ENCODE measurements around the gene GRM2. TPM values are rescaled to one million over a fixed set of nuclear protein-coding genes. Genes with fewer than 3 reads are reported as not detected.

The GRM2 gene
- total RNA-seq, 4 donors from 2014 or later = 0.04 to 0.57 (median 0.53) TPM; not detected in 1

- WGBS, 2 donors = 63% methylated on average over 3 of the region's 3 CpGs; no CpG with 5 or more reads in 1 of the 2 donors
- intact Hi-C loops (cut with DNase I) = no loop called here
These were observed 14.9 kb upstream of the GRM2 start for GRCh38 chr3:51691949-51692348.

GRCh38 chr3:51692980-51693395, 13.9 kb upstream of the GRM2 start:
- Histone ChIP-seq H3K9me3 (no peaks in the 10 kb centered on the region), H3K4me3 (no peak overlapping the region), H3K4me1 (peaks cover 0 to 5% (median 0%) of the 10 kb centered on the region in 3 donors), H3K36me3 (peaks cover 18 to 100% (median 19%) of the 10 kb centered on the region in 3 donors), H3K27ac (no peak overlapping the region), H3K27me3 (no peaks in the 10 kb centered on the region)
- no peak for TF ChIP-seq CTCF (IDR thresholded peaks at IDR 0.05)
- TF ChIP-seq POLR2A (IDR thresholded peaks at IDR 0.05) = no peak
- no peak for DNase-seq
- intact Hi-C loops (cut with DNase I) = no loop called here
- 81 to 82% methylated on average over 8 of the region's 8 CpGs for WGBS, 2 donors

More at GRCh38 chr3:51691949-51692348, 14.9 kb upstream of the GRM2 start:
- no peaks in the 10 kb centered on the region for H3K9me3 ChIP-seq
- peaks cover 19 to 100% (median 28%) of the 10 kb centered on the region in 3 donors for H3K36me3 ChIP-seq
- no peak for TF ChIP-seq POLR2A (IDR thresholded peaks at IDR 0.05)
- TF ChIP-seq CTCF (IDR thresholded peaks at IDR 0.05) = no peak
- peaks cover 0 to 15% (median 0%) of the 10 kb centered on the region in 3 donors for H3K4me1 ChIP-seq
- no peak overlapping the region for H3K27ac ChIP-seq
- no peaks in the 10 kb centered on the region for H3K27me3 ChIP-seq
- DNase-seq = no peak
- H3K4me3 ChIP-seq = no peak overlapping the region

- WGBS, 2 donors = 80% methylated on average over 1 of the region's 10 CpGs; no CpG with 5 or more reads in 1 of the 2 donors
- DNase-seq = no peak
These were observed 9.9 kb upstream of the GRM2 start for GRCh38 chr3:51696954-51697353.

GRCh38 chr3:51698209-51698608, 8.7 kb upstream of the GRM2 start:
- H3K9me3 ChIP-seq = no peaks in the 10 kb centered on the region
- no peaks in the 10 kb centered on the region for H3K27me3 ChIP-seq
- 87% methylated on average over 6 of the region's 6 CpGs; no CpG with 5 or more reads in 1 of the 2 donors for WGBS, 2 donors
- H3K4me3 ChIP-seq = no peak overlapping the region
- no peak for TF ChIP-seq POLR2A (IDR thresholded peaks at IDR 0.05)
- intact Hi-C loops (cut with DNase I) = no loop called here
- no peaks in the 10 kb centered on the region for H3K4me1 ChIP-seq
- DNase-seq = no peak
- no peak overlapping the region for H3K27ac ChIP-seq
- peaks cover 21 to 100% (median 25%) of the 10 kb centered on the region in 3 donors for H3K36me3 ChIP-seq

More at GRCh38 chr3:51696954-51697353, 9.9 kb upstream of the GRM2 start:
- intact Hi-C loops (cut with DNase I) = no loop called here
- Histone ChIP-seq H3K36me3 (peaks cover 18 to 100% (median 24%) of the 10 kb centered on the region in 3 donors), H3K9me3 (no peaks in the 10 kb centered on the region), H3K4me3 (no peak overlapping the region), H3K27me3 (no peaks in the 10 kb centered on the region), H3K4me1 (no peaks in the 10 kb centered on the region), H3K27ac (no peak overlapping the region)
- no peak for TF ChIP-seq POLR2A (IDR thresholded peaks at IDR 0.05)
- TF ChIP-seq CTCF (IDR thresholded peaks at IDR 0.05) = no peak

- DNase-seq = no peak
- TF ChIP-seq CTCF (IDR thresholded peaks at IDR 0.05) (no peak), POLR2A (IDR thresholded peaks at IDR 0.05) (no peak)
- intact Hi-C loops (cut with DNase I) = no loop called here
- no peaks in the 10 kb centered on the region for H3K27me3 ChIP-seq
- no peaks in the 10 kb centered on the region for H3K4me1 ChIP-seq
- no peak overlapping the region for H3K4me3 ChIP-seq
- peaks cover 21 to 98% (median 25%) of the 10 kb centered on the region in 3 donors for H3K36me3 ChIP-seq
- WGBS, 2 donors = 100% methylated on average over 2 of the region's 2 CpGs
- no peak overlapping the region for H3K27ac ChIP-seq
- no peaks in the 10 kb centered on the region for H3K9me3 ChIP-seq
These were observed 6.5 kb upstream of the GRM2 start for GRCh38 chr3:51700403-51700802.

- Histone ChIP-seq H3K9me3 (no peaks in the 10 kb centered on the region), H3K36me3 (peaks cover 21 to 80% (median 21%) of the 10 kb centered on the region in 3 donors), H3K27ac (no peak overlapping the region), H3K27me3 (peaks cover 0 to 1% (median 0%) of the 10 kb centered on the region in 4 donors), H3K4me1 (peaks cover 0 to 10% (median under 1%) of the 10 kb centered on the region in 3 donors), H3K4me3 (no peak overlapping the region)
- DNase-seq = no peak
- WGBS, 2 donors = no CpG with 5 or more reads among the region's 2 CpGs
- intact Hi-C loops (cut with DNase I) = no loop called here
- no peak for TF ChIP-seq CTCF (IDR thresholded peaks at IDR 0.05)
- no peak for TF ChIP-seq POLR2A (IDR thresholded peaks at IDR 0.05)
These were observed 4.7 kb upstream of the GRM2 start for GRCh38 chr3:51702156-51702555.
